ENCODE measurements around the gene TRPC1.
"Not testable (repeated sequence)": the region's sequence is repeated elsewhere in the genome, so short reads cannot be mapped to it uniquely, and the experiment has no call there.

The TRPC1 gene

GRCh38 chr3:142752605-142753004 lies 28.8 kb downstream of the TRPC1 start:
- not testable (repeated sequence) for DNase-seq

DNA sequence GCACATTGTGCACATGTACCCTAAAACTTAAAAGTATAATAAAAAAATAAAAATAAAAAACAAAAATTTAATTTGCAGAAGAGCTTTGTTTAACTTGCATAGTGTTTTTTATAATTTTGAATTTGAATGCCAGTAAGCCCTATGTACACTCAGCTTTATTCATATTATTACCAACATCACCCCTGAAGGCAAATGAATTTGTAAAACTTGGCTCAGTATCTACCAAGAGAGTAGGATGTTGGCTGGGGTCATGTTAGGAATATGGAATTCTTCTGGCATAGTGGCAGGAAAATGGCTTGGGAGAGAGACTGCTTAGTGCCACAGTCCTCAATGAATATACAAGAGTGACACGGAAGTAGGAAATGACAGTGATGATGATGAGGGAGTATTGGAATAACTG lies 30.7 kb downstream of the TRPC1 start:
- DNase-seq = no peak

- DNase-seq = no peak
These were observed 44.5 kb downstream of the TRPC1 start for GRCh38 chr3:142768338-142768737.

DNA sequence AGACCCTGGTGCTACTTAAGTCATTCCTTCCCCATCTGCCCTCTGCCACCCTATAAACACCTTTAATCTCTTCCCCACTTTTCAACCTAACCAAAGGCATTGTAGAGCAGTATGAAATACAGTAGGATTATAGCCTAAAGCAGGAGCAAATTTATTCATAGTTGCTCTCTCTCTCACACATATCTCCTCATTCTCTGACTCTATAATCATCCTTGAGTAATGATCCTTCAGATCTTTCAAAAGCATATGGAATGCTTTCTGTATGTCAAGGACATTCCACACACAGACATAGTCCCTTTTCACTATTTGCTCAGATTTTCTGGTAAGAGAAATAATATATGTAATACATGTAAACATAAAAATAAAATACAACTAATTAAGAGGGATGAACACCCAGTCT lies 54.1 kb downstream of the TRPC1 start:
- DNase-seq = no peak

DNA sequence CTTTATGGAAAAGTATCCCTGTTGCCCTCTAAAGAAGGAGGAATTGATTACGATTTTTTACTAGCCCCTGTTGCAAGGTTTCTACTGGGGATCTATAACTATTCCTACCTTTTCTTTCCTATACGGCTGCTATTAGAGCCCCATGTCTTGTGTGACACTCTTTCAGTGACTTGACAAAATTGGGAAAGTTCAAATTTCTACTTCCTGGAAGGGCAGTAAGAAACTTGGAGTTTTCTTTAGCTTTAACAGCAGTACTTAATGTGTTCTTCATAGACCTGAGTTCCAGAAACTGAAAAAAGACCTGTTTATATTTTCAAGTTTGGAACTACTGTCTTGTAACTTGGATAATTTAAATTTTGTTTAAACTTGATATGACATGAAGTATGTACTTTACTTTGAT lies 54.7 kb downstream of the TRPC1 start:
- DNase-seq = no peak

GRCh38 chr3:142779591-142779990 lies 55.8 kb downstream of the TRPC1 start:
- no peak for DNase-seq

DNA sequence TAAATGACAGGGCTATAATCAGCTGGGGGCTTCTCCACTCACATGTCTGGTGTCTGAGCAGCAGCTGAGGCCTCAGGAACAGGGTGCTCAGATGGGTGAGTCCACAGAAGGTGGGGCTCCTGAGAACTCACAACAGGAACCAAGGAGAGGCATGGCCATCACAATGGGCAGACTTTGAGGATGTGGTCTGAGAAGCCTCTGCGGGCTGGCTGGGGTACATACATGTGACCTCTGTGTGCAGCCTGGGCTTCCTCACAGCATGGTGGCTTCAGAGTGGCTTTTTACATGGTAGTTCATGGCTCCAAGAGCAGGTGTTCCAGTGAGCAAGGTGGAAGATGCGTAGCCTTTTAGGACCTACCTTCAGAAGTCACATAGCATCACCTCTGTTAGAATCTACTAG lies 58.8 kb downstream of the TRPC1 start:
- no peak for DNase-seq

DNA sequence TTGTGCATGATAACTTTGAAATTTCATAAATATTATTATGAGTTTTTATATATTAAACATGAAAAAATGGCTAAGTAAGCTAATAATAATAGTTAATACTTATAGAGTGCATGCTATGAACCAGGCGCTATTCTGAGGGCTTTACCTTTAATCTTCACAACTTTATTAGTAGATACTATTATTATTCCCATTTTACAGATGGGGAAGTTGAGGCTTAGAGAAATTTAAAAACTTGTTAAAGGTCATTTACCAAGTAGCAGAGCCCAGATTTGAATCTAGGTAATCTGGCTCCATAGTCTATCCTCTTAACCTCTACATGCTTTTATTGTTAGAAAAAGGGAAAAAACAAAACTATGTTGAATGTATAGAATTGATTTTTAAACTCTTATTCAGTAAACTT lies 60.4 kb downstream of the TRPC1 start:
- DNase-seq = no peak

DNA sequence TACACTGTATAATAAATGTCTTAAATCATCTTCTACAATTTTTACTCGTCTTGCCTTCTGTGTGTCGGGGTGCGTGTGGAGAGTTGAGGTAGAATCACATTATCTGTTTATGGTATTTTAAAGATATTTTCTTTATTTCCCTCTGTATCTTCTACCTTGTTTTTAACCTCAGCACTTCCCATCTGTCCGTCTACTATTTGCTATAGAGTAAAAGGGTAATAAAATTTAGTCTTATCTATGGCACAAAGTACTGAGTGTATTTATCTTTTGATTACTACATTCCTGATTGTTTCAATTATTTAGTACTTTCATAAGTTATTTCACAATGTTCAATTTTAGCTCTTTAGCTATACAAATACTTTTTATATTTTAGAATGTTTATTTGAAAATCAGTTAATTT lies 62.2 kb downstream of the TRPC1 start:
- DNase-seq = no peak

GRCh38 chr3:142787719-142788118 lies 63.9 kb downstream of the TRPC1 start:
- no peak for DNase-seq

DNA sequence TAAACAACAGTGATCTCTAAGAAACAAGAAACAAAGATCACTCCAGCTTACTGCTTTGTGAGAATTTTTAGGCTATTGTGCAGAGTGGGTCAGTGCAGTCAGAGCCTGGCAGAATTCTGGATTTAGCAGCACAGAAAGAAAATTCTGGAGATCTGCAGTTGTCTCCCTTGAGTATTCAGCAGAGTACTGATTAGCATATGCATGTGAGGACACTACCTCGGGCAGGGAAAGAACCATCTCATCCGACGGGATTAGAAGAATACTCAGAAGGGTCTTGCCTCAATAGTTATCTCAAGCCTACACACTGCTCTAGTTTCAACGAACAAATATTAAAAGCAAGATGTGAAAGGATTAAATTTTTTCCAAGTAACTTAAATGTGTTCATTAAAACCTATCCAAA lies 70.7 kb downstream of the TRPC1 start:
- no peak for DNase-seq

DNA sequence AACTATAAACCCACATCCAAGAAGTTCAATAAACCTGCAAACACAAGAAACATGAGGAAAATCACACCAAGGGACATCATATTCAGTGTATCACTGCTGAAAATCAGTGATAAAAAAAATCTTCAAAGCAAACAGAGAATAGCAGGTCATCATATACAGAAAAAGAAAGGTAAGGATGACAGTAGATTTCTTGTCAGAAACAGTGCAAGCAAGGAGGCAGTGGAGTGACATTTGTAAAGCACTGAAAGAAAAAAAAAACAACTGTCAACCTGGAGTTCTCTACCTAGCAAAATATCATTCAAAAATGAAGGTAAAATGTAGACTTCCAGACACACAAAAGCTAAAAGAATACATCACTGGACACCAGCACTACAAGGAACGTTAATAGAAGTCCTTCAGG lies 71.5 kb downstream of the TRPC1 start:
- DNase-seq = no peak

- DNase-seq = no peak
These were observed 73.0 kb downstream of the TRPC1 start for GRCh38 chr3:142796823-142797222.

GRCh38 chr3:142801746-142802145 lies 77.9 kb downstream of the TRPC1 start:
- no peak for DNase-seq

- no peak for DNase-seq
These were observed 79.1 kb downstream of the TRPC1 start for GRCh38 chr3:142802891-142803290.

DNA sequence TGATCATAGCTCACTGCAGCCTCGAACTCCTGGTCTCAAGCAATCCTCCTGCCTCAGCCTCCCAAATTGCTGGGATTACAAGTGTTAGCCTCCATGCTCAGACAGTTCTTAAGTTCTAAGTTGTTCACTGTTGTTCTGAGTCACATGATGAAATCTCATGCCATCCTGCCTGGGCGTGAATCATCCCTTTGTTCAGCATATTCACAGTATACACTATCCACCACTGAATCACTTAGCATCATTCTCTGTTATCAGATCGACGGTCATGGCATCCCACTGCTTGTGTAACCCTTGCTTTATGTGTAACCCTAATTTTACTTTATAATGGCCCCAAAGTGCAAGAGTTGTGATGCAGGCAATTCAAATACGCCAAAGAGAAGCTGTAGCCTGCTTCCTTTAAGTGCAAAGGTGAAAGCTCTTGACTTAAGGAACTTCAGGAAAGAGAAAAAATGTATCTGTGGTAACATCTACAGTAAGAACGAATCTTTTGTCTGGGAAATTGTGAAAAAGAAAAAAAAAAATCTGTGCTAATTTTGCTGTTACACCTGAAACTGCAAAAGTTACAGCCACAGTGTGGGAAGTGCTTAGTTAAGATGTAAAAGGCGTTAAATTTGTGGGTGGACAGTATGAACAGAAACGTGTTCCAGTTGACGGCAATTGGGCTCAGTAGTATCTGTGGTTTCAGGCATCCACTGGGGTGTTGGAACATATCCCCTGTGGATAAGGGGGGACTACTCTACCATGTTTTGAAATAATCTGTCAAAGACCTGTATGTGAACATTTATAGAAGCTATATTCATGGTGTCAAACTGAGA lies 84.5 kb downstream of the TRPC1 start:
- no peak for DNase-seq

DNA sequence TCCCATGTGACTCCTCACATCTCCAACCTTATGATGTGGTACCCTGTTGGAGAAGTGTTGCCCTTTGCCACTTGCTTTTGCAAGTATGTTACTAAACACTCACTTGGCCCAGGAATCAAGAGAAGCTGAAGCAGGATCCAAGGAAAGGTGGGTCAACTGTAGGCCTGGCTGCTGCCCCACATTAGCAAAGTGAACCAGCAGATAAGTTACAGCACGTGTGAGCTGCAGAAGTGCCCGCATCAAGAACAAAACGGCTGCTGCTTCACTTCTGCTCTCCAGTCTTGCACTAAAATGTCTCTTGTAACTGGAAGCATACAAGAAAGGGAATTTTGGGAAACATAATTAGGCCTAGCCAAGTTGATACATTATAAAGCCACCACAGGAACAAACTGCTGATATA lies 85.4 kb downstream of the TRPC1 start:
- DNase-seq = no peak

DNA sequence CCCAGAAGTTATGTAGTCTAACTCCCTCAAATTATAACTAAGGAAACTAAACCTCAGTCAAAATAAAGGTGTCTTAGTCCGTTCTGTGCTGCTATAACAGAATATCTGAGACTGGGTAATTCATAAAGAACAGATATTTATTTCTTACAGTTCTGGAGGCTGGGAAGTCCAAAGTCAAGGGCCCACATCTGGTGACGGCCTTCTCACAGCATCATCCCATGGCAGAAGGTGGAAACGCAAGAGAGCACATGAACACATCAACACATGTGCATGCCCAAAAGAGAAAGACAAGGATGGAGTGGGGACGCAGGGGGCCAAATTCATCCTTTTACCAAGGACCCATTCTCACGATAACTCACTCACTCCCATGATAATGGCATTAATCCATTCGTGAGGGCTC lies 92.0 kb downstream of the TRPC1 start:
- DNase-seq = no peak

- no peak for DNase-seq
These were observed 93.5 kb downstream of the TRPC1 start for GRCh38 chr3:142817356-142817755.

GRCh38 chr3:142817897-142818296 lies 94.1 kb downstream of the TRPC1 start:
- no peak for DNase-seq

DNA sequence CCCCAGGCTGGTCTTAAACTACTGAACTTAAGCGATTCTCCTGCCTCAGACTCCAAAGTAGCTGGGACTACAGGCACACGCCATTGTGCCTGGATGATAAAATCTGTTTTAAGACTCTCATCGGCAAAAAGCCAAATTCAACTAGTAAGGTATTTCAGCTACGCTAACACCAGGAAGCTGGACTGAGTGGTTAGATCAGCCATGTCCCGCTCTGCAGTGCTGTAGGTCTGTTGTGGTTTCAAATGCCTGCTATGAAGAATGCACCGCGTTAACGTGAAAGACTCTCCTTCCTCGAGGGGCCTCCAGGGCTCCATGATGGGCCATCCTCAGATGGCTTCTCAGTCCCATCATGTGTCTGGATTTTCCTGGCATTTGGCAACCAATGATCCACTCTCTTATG lies 94.8 kb downstream of the TRPC1 start:
- DNase-seq = no peak

DNA sequence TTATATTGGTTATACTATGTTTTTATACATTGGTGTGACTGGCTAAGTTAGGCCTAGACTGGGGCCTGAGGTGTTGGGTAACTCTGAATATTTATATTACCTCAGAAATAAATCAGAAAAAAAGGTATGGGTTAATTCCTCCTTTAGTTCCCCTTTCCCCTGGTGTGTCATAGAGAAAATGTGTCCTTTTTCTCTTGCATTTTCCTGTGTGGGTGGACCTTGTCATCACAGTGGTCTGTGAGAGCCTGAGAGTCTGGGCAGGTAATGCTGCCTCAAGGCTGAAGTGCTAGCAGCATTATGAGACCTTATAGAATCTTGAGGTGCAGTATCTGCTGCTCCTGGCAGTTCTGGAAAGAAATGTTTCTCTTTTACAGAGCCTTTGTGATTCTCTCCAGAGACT lies 95.3 kb downstream of the TRPC1 start:
- DNase-seq = no peak

DNA sequence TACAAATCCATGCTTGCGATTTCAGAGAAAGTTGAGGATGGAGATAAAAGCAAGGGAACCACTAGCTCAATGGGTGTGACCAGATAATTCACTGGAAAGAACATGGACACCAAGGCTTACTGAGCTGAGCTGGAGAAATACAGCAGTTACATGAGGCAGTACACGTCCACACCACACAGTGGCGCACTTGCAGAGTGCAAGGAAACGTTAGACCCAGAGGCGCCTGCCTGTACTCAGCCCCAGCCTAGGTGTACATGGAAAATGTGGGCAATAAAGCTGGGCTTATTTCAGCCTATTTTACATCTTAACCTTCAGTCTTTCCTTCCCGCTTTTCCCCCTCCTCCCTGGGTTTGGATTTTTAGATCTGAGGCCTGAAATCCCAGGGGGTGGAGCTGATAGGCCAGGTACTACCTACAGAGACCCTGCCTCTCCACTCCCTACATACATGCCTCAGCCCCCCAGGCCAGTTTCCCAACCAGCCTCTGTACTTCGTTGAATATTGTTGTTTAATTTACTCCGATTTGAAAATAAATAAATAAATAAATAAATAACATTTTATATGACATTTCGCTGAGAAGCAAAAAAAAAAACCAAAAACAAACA lies 105.0 kb downstream of the TRPC1 start:
- DNase-seq = peak; percentile 49

DNA sequence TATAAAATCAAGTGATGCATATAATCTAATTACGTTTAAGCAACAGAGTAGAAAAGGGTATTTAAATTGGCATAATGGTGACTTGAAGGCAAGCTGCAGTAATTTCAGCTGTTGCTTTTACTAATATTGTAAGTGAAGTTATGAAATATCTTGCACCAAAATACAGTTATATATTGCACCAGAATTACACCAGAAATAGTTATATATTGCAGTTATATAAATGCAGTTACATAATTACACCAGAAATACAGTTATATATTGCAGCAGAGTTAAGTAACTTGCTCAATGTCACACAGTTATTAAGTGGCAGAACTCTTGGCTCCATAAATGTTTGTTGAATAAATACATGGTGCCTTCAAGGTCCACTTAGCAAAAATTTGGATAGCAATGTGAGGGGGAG lies 113.7 kb downstream of the TRPC1 start:
- no peak for DNase-seq
